ENCODE data around the gene C1orf116. TPM values are rescaled to one million over a fixed set of nuclear protein-coding genes. Genes with fewer than 3 reads are reported as not detected.

Gene C1orf116
- total and polyA plus RNA-seq, 12 donors, result 0.07 to 1.5 (median 0.64) TPM

GRCh38 chr1:206987873-206988272, 44.7 kb downstream of the C1orf116 start:
- intact Hi-C loops (cut with DNase I), result loop anchor here in 4 of 10 donors (10.0 kb wide), 3 partner anchors 183 to 383 kb away; partner anchors contain the start of gene DYRK3 (in 2 of the 4)
- ATAC-seq, result no peak
- H3K4me3 ChIP-seq, result no peak overlapping the region
- TF ChIP-seq CTCF (IDR thresholded peaks at IDR 0.05), result no peak
- H3K27ac ChIP-seq, result no peak overlapping the region
- no peaks in the 10 kb centered on the region for H3K9me3 ChIP-seq
- peaks cover 0 to 44% (median 14%) of the 10 kb centered on the region in 7 donors for H3K27me3 ChIP-seq
- no peak for DNase-seq
- H3K36me3 ChIP-seq, result no peaks in the 10 kb centered on the region
- 97 to 100% methylated on average over 1 of the region's 1 CpG for WGBS, 2 donors
- H3K4me1 ChIP-seq, result no peaks in the 10 kb centered on the region

- no peak overlapping the region for H3K27ac ChIP-seq
- ATAC-seq, result peak in 4 of 8 donors; percentile 38 to 68 (median 54)
- DNase-seq, result no peak
- 44 to 49% methylated on average over 3 of the region's 3 CpGs for WGBS, 2 donors
- H3K4me1 ChIP-seq, result no peaks in the 10 kb centered on the region
- no peaks in the 10 kb centered on the region for H3K36me3 ChIP-seq
- TF ChIP-seq CTCF (IDR thresholded peaks at IDR 0.05), result no peak
- no peaks in the 10 kb centered on the region for H3K9me3 ChIP-seq
- H3K27me3 ChIP-seq, result peaks cover 0 to 37% (median 4%) of the 10 kb centered on the region in 7 donors
- intact Hi-C loops (cut with DNase I), result loop anchor here in 4 of 10 donors (10.0 kb wide), 3 partner anchors 182 to 382 kb away; partner anchors contain the start of gene DYRK3 (in 2 of the 4)
- H3K4me3 ChIP-seq, result no peak overlapping the region
Observed at GRCh38 chr1:206986885-206987284, 45.7 kb downstream of the C1orf116 start.

- H3K4me1 ChIP-seq, result no peaks in the 10 kb centered on the region
- H3K27ac ChIP-seq, result no peak overlapping the region
- peaks cover 0 to 33% (median 4%) of the 10 kb centered on the region in 7 donors for H3K27me3 ChIP-seq
- H3K9me3 ChIP-seq, result no peaks in the 10 kb centered on the region
- no peak for TF ChIP-seq CTCF (IDR thresholded peaks at IDR 0.05)
- 81 to 82% methylated on average over 3 of the region's 3 CpGs for WGBS, 2 donors
- DNase-seq (no peak), ATAC-seq (no peak)
- intact Hi-C loops (cut with DNase I), result loop anchor here in 4 of 10 donors (10.0 kb wide), 3 partner anchors 182 to 382 kb away; partner anchors contain the start of gene DYRK3 (in 2 of the 4)
- no peak overlapping the region for H3K4me3 ChIP-seq
- no peaks in the 10 kb centered on the region for H3K36me3 ChIP-seq
Observed at GRCh38 chr1:206986402-206986801, 46.2 kb downstream of the C1orf116 start.

- 68 to 69% methylated on average over 10 of the region's 10 CpGs for WGBS, 2 donors
- Histone ChIP-seq H3K36me3 (no peaks in the 10 kb centered on the region), H3K9me3 (no peaks in the 10 kb centered on the region), H3K27me3 (peaks cover 0 to 27% (median 4%) of the 10 kb centered on the region in 7 donors), H3K27ac (no peak overlapping the region), H3K4me1 (no peaks in the 10 kb centered on the region), H3K4me3 (no peak overlapping the region)
- intact Hi-C loops (cut with DNase I), result loop anchor here in 4 of 10 donors (10.0 kb wide), 3 partner anchors 180 to 380 kb away; partner anchors contain the start of gene DYRK3 (in 2 of the 4)
- ATAC-seq (no peak), DNase-seq (no peak)
- no peak for TF ChIP-seq CTCF (IDR thresholded peaks at IDR 0.05)
Observed at GRCh38 chr1:206985162-206985749, 47.3 kb downstream of the C1orf116 start.
